ENCODE results near the gene PGR. TPM values are rescaled to one million over a fixed set of nuclear protein-coding genes. Genes with fewer than 3 reads are reported as not detected.

The PGR gene
- total and polyA plus RNA-seq, 2 of the 8 experiments (the other 6 are each of a cell fraction or from before 2014, with no cell fraction given), result 0.03 to 0.35 TPM

DNA sequence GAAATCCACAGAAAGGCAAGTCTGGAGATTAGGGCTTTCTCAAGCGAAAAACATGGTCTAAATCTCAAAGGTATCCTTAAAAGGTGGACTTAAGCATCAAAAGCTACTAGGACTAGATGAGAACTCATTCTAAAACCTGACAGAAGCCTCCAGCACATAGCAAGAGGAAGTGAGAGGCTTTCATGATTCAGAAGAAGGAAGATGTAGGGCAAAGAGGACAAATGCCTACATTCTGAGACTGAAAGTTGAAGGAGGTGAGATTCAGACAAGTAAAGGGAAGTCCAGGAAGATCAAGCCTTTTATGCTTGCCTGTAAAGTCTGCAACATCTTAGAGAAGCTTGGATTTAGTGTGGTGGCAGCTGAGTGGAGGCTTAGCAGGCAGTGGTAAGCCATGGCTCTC lies 98.9 kb downstream of the PGR start (continued):
- no peak for TF ChIP-seq PHF8 (conservative IDR thresholded peaks at IDR 0.05; ENCODE audit: low read depth, low read length)
- TF ChIP-seq, protein P1, sequence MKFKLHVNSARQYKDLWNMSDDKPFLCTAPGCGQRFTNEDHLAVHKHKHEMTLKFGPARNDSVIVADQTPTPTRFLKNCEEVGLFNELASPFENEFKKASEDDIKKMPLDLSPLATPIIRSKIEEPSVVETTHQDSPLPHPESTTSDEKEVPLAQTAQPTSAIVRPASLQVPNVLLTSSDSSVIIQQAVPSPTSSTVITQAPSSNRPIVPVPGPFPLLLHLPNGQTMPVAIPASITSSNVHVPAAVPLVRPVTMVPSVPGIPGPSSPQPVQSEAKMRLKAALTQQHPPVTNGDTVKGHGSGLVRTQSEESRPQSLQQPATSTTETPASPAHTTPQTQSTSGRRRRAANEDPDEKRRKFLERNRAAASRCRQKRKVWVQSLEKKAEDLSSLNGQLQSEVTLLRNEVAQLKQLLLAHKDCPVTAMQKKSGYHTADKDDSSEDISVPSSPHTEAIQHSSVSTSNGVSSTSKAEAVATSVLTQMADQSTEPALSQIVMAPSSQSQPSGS (IDR thresholded peaks at IDR 0.05; ENCODE audit: low read length), result no peak
